DOHH2 (cell line): ENCODE results near the gene MT1M.

Experiments
- EZH2phosphoT487 ChIP-seq: fragments of 200-600 bp; sonication (generic); IDR thresholded peaks from 2 replicates; pipeline ENCODE4 v1.6.1; 2017; ENCODE audit warnings: borderline replicate concordance, mild to moderate bottlenecking, antibody characterized with exemption, low read length, moderate library complexity, mixed read lengths
- TF ChIP-seq, protein P1 (sequence below): fragments of 200-600 bp; sonication (generic); IDR thresholded peaks from one replicate; pipeline ENCODE4 v1.5.1; 2014; ENCODE audit warnings: antibody characterized with exemption, mild to moderate bottlenecking, low read depth, low read length; ENCODE audit not compliant: poor library complexity, severe bottlenecking

- TF ChIP-seq, protein P1, sequence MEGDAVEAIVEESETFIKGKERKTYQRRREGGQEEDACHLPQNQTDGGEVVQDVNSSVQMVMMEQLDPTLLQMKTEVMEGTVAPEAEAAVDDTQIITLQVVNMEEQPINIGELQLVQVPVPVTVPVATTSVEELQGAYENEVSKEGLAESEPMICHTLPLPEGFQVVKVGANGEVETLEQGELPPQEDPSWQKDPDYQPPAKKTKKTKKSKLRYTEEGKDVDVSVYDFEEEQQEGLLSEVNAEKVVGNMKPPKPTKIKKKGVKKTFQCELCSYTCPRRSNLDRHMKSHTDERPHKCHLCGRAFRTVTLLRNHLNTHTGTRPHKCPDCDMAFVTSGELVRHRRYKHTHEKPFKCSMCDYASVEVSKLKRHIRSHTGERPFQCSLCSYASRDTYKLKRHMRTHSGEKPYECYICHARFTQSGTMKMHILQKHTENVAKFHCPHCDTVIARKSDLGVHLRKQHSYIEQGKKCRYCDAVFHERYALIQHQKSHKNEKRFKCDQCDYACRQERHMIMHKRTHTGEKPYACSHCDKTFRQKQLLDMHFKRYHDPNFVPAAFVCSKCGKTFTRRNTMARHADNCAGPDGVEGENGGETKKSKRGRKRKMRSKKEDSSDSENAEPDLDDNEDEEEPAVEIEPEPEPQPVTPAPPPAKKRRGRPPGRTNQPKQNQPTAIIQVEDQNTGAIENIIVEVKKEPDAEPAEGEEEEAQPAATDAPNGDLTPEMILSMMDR: no peak
- no peak for TF ChIP-seq EZH2phosphoT487
Measured at GRCh38 chr16:56664506-56664905, 32.0 kb downstream of the MT1M start.
